ENCODE measurements around the gene TMEM52. TPM values are rescaled to one million over a fixed set of nuclear protein-coding genes. Genes with fewer than 3 reads are reported as not detected.

Gene TMEM52
- total and polyA plus RNA-seq, 9 of the 15 experiments (the other 6 are each of a cell fraction or from before 2014, with no cell fraction given), result 0.37 to 22.5 (median 6.8) TPM

DNA sequence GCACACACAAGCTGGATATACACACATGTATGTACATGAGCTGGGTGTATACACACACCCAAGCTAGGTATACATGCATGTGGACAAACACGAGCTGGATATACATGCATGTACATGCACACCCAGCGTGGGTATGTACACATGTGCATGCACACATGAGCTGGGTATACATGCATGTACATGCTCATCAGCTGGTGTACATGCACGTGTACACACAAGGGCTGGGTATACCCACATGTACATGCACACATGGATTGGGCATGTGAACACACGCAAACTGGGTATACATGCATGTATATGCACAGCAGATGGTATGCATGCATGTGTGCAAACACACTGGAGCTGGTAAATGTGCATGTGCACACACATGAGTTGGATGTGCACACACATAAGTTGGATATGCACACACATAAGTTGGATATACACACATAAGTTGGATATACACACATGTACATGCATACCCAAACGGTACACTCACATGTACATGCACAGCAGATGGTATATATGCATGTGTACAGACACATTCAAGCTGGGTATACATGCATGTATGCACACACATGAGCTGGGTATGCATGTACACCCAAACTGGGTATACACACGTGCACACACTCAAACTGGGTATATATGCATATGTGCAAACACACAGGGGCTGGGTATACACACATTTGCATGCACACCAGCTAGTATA lies 20.7 kb downstream of the TMEM52 start (continued):
- TF ChIP-seq, protein P1, sequence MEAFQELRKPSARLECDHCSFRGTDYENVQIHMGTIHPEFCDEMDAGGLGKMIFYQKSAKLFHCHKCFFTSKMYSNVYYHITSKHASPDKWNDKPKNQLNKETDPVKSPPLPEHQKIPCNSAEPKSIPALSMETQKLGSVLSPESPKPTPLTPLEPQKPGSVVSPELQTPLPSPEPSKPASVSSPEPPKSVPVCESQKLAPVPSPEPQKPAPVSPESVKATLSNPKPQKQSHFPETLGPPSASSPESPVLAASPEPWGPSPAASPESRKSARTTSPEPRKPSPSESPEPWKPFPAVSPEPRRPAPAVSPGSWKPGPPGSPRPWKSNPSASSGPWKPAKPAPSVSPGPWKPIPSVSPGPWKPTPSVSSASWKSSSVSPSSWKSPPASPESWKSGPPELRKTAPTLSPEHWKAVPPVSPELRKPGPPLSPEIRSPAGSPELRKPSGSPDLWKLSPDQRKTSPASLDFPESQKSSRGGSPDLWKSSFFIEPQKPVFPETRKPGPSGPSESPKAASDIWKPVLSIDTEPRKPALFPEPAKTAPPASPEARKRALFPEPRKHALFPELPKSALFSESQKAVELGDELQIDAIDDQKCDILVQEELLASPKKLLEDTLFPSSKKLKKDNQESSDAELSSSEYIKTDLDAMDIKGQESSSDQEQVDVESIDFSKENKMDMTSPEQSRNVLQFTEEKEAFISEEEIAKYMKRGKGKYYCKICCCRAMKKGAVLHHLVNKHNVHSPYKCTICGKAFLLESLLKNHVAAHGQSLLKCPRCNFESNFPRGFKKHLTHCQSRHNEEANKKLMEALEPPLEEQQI (IDR thresholded peaks at IDR 0.05), result no peak
- TF ChIP-seq CEBPG (CRISPR knock-in tag; IDR thresholded peaks at IDR 0.05), result no peak; the same call in 1 of the 2 replicates
- TF ChIP-seq CEBPG (tag; conservative IDR thresholded peaks at IDR 0.05 in 1 of 2, IDR thresholded peaks at IDR 0.05 in 1 of 2), result no peak
- TF ChIP-seq ZNF589 (CRISPR knock-in tag; IDR thresholded peaks at IDR 0.05; ENCODE audit: low read depth), result no peak
- TF ChIP-seq MEF2D (tag; conservative IDR thresholded peaks at IDR 0.05; ENCODE audit: low read depth), result no peak
- TF ChIP-seq SMARCB1 (IDR thresholded peaks at IDR 0.05; ENCODE audit: insufficient read length, low read depth), result no peak
- no peak for TF ChIP-seq TEAD1 (CRISPR knock-in tag; IDR thresholded peaks at IDR 0.05)
- TF ChIP-seq, protein P2, sequence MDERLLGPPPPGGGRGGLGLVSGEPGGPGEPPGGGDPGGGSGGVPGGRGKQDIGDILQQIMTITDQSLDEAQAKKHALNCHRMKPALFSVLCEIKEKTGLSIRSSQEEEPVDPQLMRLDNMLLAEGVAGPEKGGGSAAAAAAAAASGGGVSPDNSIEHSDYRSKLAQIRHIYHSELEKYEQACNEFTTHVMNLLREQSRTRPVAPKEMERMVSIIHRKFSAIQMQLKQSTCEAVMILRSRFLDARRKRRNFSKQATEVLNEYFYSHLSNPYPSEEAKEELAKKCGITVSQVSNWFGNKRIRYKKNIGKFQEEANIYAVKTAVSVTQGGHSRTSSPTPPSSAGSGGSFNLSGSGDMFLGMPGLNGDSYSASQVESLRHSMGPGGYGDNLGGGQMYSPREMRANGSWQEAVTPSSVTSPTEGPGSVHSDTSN (CRISPR knock-in tag; IDR thresholded peaks at IDR 0.05; ENCODE audit: low read depth), result no peak
- TF ChIP-seq, protein P2 (tag; conservative IDR thresholded peaks at IDR 0.05; ENCODE audit: low read depth), result no peak
- no peak for TF ChIP-seq RCOR1 (IDR thresholded peaks at IDR 0.05; ENCODE audit: borderline replicate concordance in 1 of 2, low read depth in 2 of 2, low read length in 2 of 2)
- no peak for TF ChIP-seq FOXM1 (IDR thresholded peaks at IDR 0.05; ENCODE audit: low read depth)
- TF ChIP-seq FOXM1 (CRISPR knock-in tag; IDR thresholded peaks at IDR 0.05; ENCODE audit: low read depth), result no peak
- TF ChIP-seq COPS2 (conservative IDR thresholded peaks at IDR 0.05), result no peak
- TF ChIP-seq, protein P3, sequence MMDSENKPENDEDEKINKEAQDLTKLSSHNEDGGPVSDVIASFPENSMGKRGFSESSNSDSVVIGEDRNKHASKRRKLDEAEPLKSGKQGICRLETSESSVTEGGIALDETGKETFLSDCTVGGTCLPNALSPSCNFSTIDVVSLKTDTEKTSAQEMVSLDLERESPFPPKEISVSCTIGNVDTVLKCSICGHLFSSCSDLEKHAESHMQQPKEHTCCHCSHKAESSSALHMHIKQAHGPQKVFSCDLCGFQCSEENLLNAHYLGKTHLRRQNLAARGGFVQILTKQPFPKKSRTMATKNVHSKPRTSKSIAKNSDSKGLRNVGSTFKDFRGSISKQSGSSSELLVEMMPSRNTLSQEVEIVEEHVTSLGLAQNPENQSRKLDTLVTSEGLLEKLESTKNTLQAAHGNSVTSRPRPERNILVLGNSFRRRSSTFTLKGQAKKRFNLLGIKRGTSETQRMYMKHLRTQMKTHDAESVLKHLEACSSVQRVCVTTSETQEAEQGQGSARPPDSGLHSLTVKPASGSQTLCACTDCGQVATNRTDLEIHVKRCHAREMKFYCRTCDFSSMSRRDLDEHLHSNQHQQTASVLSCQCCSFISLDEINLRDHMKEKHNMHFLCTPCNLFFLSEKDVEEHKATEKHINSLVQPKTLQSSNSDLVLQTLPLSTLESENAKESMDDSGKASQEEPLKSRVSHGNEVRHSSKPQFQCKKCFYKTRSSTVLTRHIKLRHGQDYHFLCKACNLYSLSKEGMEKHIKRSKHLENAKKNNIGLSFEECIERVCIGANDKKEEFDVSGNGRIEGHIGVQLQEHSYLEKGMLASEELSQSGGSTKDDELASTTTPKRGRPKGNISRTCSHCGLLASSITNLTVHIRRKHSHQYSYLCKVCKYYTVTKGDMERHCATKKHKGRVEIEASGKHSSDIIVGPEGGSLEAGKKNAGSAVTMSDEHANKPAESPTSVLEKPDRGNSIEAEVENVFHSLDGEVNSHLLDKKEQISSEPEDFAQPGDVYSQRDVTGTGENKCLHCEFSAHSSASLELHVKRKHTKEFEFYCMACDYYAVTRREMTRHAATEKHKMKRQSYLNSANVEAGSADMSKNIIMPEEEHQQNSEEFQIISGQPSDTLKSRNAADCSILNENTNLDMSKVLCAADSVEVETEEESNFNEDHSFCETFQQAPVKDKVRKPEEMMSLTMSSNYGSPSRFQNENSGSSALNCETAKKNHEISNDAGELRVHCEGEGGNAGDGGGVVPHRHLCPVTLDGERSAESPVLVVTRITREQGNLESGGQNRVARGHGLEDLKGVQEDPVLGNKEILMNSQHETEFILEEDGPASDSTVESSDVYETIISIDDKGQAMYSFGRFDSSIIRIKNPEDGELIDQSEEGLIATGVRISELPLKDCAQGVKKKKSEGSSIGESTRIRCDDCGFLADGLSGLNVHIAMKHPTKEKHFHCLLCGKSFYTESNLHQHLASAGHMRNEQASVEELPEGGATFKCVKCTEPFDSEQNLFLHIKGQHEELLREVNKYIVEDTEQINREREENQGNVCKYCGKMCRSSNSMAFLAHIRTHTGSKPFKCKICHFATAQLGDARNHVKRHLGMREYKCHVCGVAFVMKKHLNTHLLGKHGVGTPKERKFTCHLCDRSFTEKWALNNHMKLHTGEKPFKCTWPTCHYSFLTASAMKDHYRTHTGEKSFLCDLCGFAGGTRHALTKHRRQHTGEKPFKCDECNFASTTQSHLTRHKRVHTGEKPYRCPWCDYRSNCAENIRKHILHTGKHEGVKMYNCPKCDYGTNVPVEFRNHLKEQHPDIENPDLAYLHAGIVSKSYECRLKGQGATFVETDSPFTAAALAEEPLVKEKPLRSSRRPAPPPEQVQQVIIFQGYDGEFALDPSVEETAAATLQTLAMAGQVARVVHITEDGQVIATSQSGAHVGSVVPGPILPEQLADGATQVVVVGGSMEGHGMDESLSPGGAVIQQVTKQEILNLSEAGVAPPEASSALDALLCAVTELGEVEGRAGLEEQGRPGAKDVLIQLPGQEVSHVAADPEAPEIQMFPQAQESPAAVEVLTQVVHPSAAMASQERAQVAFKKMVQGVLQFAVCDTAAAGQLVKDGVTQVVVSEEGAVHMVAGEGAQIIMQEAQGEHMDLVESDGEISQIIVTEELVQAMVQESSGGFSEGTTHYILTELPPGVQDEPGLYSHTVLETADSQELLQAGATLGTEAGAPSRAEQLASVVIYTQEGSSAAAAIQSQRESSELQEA (IDR thresholded peaks at IDR 0.05; ENCODE audit: low read depth), result no peak

Data from K562 (cell line).